Kidney (tissue), 22 donors: ENCODE measurements around the gene CDC37. TPM values are rescaled to one million over a fixed set of nuclear protein-coding genes. Genes with fewer than 3 reads are reported as not detected.

Experiments
- DNase-seq, 5 donors: peaks; one replicate each; pipeline ENCODE4 v3.0.0-alpha.2; 2013 to 2020
- FAIRE-seq: peaks from 2 replicates; lab custom pipeline; 2012; peaks lifted over from hg19 to GRCh38; lab: Jason Lieb, UNC
- H3K27ac ChIP-seq, 2 donors: one replicate each; pipeline ENCODE4 v1.7.0; 2013; ENCODE audit warnings: low read depth in 2 of 2, low read length in 2 of 2, inconsistent platforms in 1 of 2
- H3K27me3 ChIP-seq: one replicate; pipeline ENCODE4 v1.7.1; 2013; ENCODE audit warnings: low read length, inconsistent platforms; ENCODE audit not compliant: control insufficient read depth, insufficient read depth
- H3K36me3 ChIP-seq, 3 donors: one replicate each; pipeline versions ENCODE4 v1.7.0 to v1.7.1; 2013; ENCODE audit warnings: low read length in 3 of 3, control low read depth in 1 of 3, inconsistent platforms in 1 of 3; ENCODE audit not compliant: insufficient read depth in 3 of 3, control insufficient read depth in 2 of 3
- H3K4me1 ChIP-seq, 3 donors: one replicate each; pipeline versions ENCODE4 v1.7.0 to v1.7.1; 2013; ENCODE audit warnings: low read length in 3 of 3, inconsistent platforms in 1 of 3, low read depth in 1 of 3; ENCODE audit not compliant: control insufficient read depth in 2 of 3, insufficient read depth in 2 of 3
- H3K4me3 ChIP-seq, 3 donors: one replicate each; pipeline versions ENCODE4 v1.7.0 to v1.8.1; 2013; ENCODE audit warnings: low read length in 3 of 3, control low read depth in 1 of 3, inconsistent platforms in 1 of 3
- H3K9ac ChIP-seq, 3 donors: one replicate each; pipeline versions ENCODE4 v1.7.0 to v1.7.1; 2013; ENCODE audit warnings: low read length in 3 of 3, control low read depth in 1 of 3, inconsistent platforms in 1 of 3
- H3K9me3 ChIP-seq, 3 donors: one replicate each; pipeline versions ENCODE4 v1.7.0 to v1.7.1; 2013; ENCODE audit warnings: low read length in 3 of 3, control low read depth in 1 of 3, inconsistent platforms in 1 of 3; ENCODE audit not compliant: control insufficient read depth in 2 of 3, insufficient read depth in 1 of 3
- CTCF ChIP-seq: IDR thresholded peaks from 3 replicates; pipeline ENCODE4 v1.5.1; 2012; ENCODE audit warnings: mild to moderate bottlenecking, moderate library complexity, borderline replicate concordance; ENCODE audit not compliant: insufficient read depth; ENCODE audit errors: extremely low read depth
- intact Hi-C: fragments of 100-400 bp; cut with DNase I; formaldehyde crosslinking; loops from one replicate; pipeline ENCODE4 v1.11.1; 2022
- long read RNA-seq, 10 donors: library from polyadenylated mRNA in 1 of 10; unstranded in 1 of 10; transcript quantifications; one replicate each; pipeline ENCODE4 v2.0.0 and lab custom pipeline, GENCODE V29; 2021 to 2026
- polyA plus RNA-seq: library from polyadenylated mRNA; stranded (reverse); fragments of 350-450 nt; fragmentation: Illumina TruSeq; extraction: RNeasy Lipid Tissue Mini Kit (QIAGEN cat#74804); gene quantifications from one replicate; pipeline ENCODE4 v1.2.3, GENCODE V29; 2014; ENCODE audit warnings: low read depth, low replicate concordance; ENCODE audit not compliant: insufficient read depth
- total RNA-seq: library from RNA; stranded (reverse); fragmentation: NEBNext Ultra II Directional; extraction: Animal tissue kit (Norgen Biotek cat#: 25700); gene quantifications from one replicate; pipeline ENCODE4 v1.2.1, GENCODE V29; 2021
- donor health status: control.
- donor health status: control.
- donor health status: control.
- donor health status: control.
- donor health status: control.
- donor health status: DM: yes; HTN: yes; CAD: no.
- donor health status: Normal renal cell carcinoma (clear cell type).

Gene CDC37
- total RNA-seq: 139 TPM
- 149 TPM for polyA plus RNA-seq
- long read RNA-seq, donor 1, transcript CDC37-209 (7 exons, 1,377 nt): minor isoform, 21 of 79 reads
- long read RNA-seq, donor 1, transcript CDC37-201 (8 exons, 1,608 nt): major isoform, 45 of 79 reads
- long read RNA-seq, donor 1, partial matches to known transcripts: 13 of 79 reads
- long read RNA-seq, donor 1, other reads (novel, unspliced or antisense): 0 of 79 reads
- long read RNA-seq, donor 2, transcript CDC37-209 (7 exons, 1,377 nt): minor isoform, 13 of 59 reads
- long read RNA-seq, donor 2, transcript CDC37-201 (8 exons, 1,608 nt): major isoform, 27 of 59 reads
- long read RNA-seq, donor 2, partial matches to known transcripts: 19 of 59 reads
- long read RNA-seq, donor 2, other reads (novel, unspliced or antisense): 0 of 59 reads
- long read RNA-seq, donor 3, transcript CDC37-201 (8 exons, 1,608 nt): major isoform, 29 of 58 reads
- long read RNA-seq, donor 3, transcript CDC37-209 (7 exons, 1,377 nt): minor isoform, 8 of 58 reads
- long read RNA-seq, donor 3, partial matches to known transcripts: 21 of 58 reads
- long read RNA-seq, donor 3, other reads (novel, unspliced or antisense): 0 of 58 reads
- long read RNA-seq, donor 4, transcript CDC37-201 (8 exons, 1,608 nt): major isoform, 34 of 46 reads
- long read RNA-seq, donor 4, partial matches to known transcripts: 7 of 46 reads
- long read RNA-seq, donor 4, other reads (novel, unspliced or antisense): 0 of 46 reads
- long read RNA-seq, donor 5, partial matches to known transcripts: 0 of 1 reads
- long read RNA-seq, donor 5, other reads (novel, unspliced or antisense): 0 of 1 reads
- long read RNA-seq, donor 6, transcript CDC37-201 (8 exons, 1,608 nt): major isoform, 17 of 31 reads
- long read RNA-seq, donor 6, partial matches to known transcripts: 10 of 31 reads
- long read RNA-seq, donor 6, other reads (novel, unspliced or antisense): 0 of 31 reads
- long read RNA-seq, donor 7, transcript CDC37-209 (7 exons, 1,377 nt): minor isoform, 22 of 227 reads
- long read RNA-seq, donor 7, transcript CDC37-201 (8 exons, 1,608 nt): major isoform, 79 of 227 reads
- long read RNA-seq, donor 7, partial matches to known transcripts: 22 of 227 reads
- long read RNA-seq, donor 7, other reads (novel, unspliced or antisense): 104 of 227 reads
- long read RNA-seq, donor 8, transcript CDC37-201 (8 exons, 1,608 nt): major isoform, 18 of 46 reads
- long read RNA-seq, donor 8, partial matches to known transcripts: 27 of 46 reads
- long read RNA-seq, donor 8, other reads (novel, unspliced or antisense): 0 of 46 reads
- long read RNA-seq, donor 9, transcript CDC37-201 (8 exons, 1,608 nt): major isoform, 10 of 24 reads
- long read RNA-seq, donor 9, partial matches to known transcripts: 14 of 24 reads
- long read RNA-seq, donor 9, other reads (novel, unspliced or antisense): 0 of 24 reads
- long read RNA-seq, donor 10, transcript CDC37-209 (7 exons, 1,377 nt): minor isoform, 13 of 57 reads
- long read RNA-seq, donor 10, transcript CDC37-201 (8 exons, 1,608 nt): major isoform, 31 of 57 reads
- long read RNA-seq, donor 10, partial matches to known transcripts: 13 of 57 reads
- long read RNA-seq, donor 10, other reads (novel, unspliced or antisense): 0 of 57 reads

- Histone ChIP-seq H3K36me3 (peaks cover 0 to 2% (median 0%) of the 10 kb centered on the region in 3 donors), H3K9ac (peak within 1 kb of the TSS; percentile 92 to 98 (median 97)), H3K4me1 (peaks cover 0 to 26% (median 12%) of the 10 kb centered on the region in 3 donors), H3K4me3 (peak within 1 kb of the TSS; percentile 95 to 98 (median 96)), H3K9me3 (no peaks in the 10 kb centered on the region), H3K27ac (peak within 1 kb of the TSS; percentile 52 to 85), H3K27me3 (peaks cover 11% of the 10 kb centered on the region)
- intact Hi-C loops: no loop called here
- no peak for TF ChIP-seq CTCF
- FAIRE-seq (no peak), DNase-seq (peak; percentile 97 to 98 (median 98))
These were observed at the start of gene CDC37 for GRCh38 chr19:10403137-10404021. TSS of gene CDC37 (minus strand) at chr19:10403542. CDS start at chr19:10403479, 63 bp downstream.

- Histone ChIP-seq H3K4me1 (no peaks in the 10 kb centered on the region), H3K4me3 (no peak overlapping the region), H3K27ac (no peak overlapping the region), H3K9ac (no peak overlapping the region), H3K27me3 (no peaks in the 10 kb centered on the region), H3K9me3 (no peaks in the 10 kb centered on the region), H3K36me3 (peaks cover 0 to 6% (median 0%) of the 10 kb centered on the region in 3 donors)
- FAIRE-seq (no peak), DNase-seq (peak in 1 of 5 donors; percentile 67)
- TF ChIP-seq CTCF: no peak
- intact Hi-C loops: no loop called here
These were observed 47.7 kb upstream of the CDC37 start for GRCh38 chr19:10450853-10451609.
